Activated naive CD4-positive, alpha-beta T cell treated with anti-CD3 and anti-CD28 coated beads for 36 hours (primary cell): ENCODE measurements around the gene GMPR2. TPM values are rescaled to one million over a fixed set of nuclear protein-coding genes. Genes with fewer than 3 reads are reported as not detected.

Experiments
- CTCF ChIA-PET: fragments of 350-600 bp; sonication (Branson Sonifier 250); formaldehyde crosslinking; loops from one replicate; lab custom pipeline; 2021; ENCODE audit warnings: antibody characterized with exemption; lab: Charles Lee
- DNase-seq: peaks from one replicate; pipeline ENCODE4 v3.0.0-alpha.2; 2020
- H3K27ac Mint-ChIP-seq: one replicate; pipeline ENCODE4 v1.8.0; 2021; ENCODE audit warnings: mild to moderate bottlenecking, mixed read lengths
- H3K27me3 Mint-ChIP-seq: one replicate; pipeline ENCODE4 v1.8.0; 2021; ENCODE audit warnings: low read depth, mixed read lengths
- H3K36me3 Mint-ChIP-seq: one replicate; pipeline ENCODE4 v1.8.0; 2021; ENCODE audit warnings: low read depth, mixed read lengths
- H3K4me1 Mint-ChIP-seq: one replicate; pipeline ENCODE4 v1.8.0; 2021; ENCODE audit warnings: low read depth, mixed read lengths
- H3K4me3 Mint-ChIP-seq: one replicate; pipeline ENCODE4 v1.8.0; 2021; ENCODE audit warnings: mild to moderate bottlenecking, moderate library complexity, mixed read lengths
- H3K9me3 Mint-ChIP-seq: one replicate; pipeline ENCODE4 v1.8.0; 2021; ENCODE audit warnings: mixed read lengths
- intact Hi-C: fragments of 100-400 bp; cut with micrococcal nuclease; formaldehyde crosslinking; loops from one replicate; pipeline ENCODE4 v1.15.1; 2023
- total RNA-seq, 2 experiments: library from RNA; stranded (reverse); gene quantifications; one replicate each; pipeline ENCODE4 v1.2.3, GENCODE V29; 2021

GMPR2 gene
- total RNA-seq, 2 experiments from 2014 or later, result 60.5 to 63.7 TPM

DNA sequence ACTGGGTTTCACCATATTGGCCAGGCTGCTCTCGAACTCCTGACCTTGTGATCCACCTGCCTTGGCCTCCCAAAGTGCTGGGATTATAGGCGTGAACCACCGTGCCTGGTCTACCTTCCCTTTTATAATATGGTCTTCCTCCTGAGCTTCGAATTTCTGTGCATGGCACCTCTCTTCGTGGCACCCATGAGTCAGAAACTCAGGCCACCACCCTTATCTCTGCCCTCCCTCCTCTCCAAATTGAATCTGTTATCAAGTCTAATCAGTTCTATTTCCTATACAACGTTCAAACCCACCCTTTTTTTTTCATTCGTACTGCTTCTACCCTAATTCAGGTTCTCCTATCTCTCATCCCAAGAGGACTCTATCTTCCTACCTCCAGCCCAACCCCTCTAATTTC is 14.7 kb downstream of the GMPR2 start:
- no peaks in the 10 kb centered on the region for H3K9me3 Mint-ChIP-seq
- peak overlapping the region; percentile 33 for H3K27ac Mint-ChIP-seq
- no peak overlapping the region for H3K4me3 Mint-ChIP-seq
- intact Hi-C loops, result no loop called here
- DNase-seq, result no peak
- CTCF ChIA-PET, result interaction anchor here (0.7 to 9.5 kb wide), 14 partner anchors 18 to 184 kb away, joined by 4 to 310 read pairs (median 8); partner anchors contain the start of genes CIDEB, DHRS1, LTB4R2 and MDP1
- H3K36me3 Mint-ChIP-seq, result peaks cover 3% of the 10 kb centered on the region
- H3K27me3 Mint-ChIP-seq, result no peaks in the 10 kb centered on the region
- H3K4me1 Mint-ChIP-seq, result peaks cover 34% of the 10 kb centered on the region

DNA sequence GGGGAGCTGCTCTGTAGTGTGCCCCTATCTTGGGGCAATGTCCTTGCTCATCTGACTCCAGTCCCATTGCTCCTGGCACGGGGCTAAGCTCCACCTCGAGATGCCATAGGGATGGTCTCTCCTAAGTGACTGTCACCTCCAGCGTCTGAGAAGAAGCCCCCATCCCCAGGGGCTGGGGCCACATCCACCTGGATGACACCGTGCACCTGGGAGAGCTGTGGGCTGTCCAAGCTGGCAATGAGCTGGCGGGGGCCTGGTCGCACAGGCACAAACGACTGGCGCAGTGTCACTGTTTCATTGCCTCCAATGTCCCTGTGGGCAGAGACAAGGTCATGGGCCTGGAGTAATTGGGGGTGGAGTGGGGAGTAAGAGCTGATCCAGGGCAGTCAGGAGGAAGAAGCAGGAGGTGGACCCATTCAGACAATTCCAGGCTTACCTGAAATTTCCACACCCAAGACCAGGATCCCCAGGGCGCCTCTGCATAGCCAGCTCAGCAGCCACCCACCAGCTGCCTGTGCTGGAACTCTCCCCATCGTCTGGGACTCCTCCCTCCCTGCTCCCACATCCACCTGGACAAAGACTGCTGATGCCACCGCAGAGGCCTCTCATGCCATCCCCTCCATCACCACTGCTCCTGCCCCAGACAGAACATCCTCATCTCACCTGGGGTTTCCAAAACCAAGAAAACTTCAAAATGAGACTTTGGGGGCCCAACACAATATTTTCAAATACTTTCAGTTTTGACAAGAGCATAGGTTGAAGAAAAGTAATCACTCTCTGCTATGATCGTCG is 16.7 kb downstream of the GMPR2 start:
- Mint-ChIP-seq H3K27me3 (no peaks in the 10 kb centered on the region), H3K4me3 (no peak overlapping the region), H3K27ac (no peak overlapping the region), H3K9me3 (no peaks in the 10 kb centered on the region), H3K36me3 (peaks cover 6% of the 10 kb centered on the region), H3K4me1 (peaks cover 28% of the 10 kb centered on the region)
- intact Hi-C loops, result no loop called here
- CTCF ChIA-PET, result interaction anchor here (1.0 to 9.5 kb wide), 4 partner anchors 22 to 59 kb away, joined by 3 to 310 read pairs (median 4); partner anchors contain the start of genes CIDEB, DHRS1, NOP9 and RABGGTA
- no peak for DNase-seq

DNA sequence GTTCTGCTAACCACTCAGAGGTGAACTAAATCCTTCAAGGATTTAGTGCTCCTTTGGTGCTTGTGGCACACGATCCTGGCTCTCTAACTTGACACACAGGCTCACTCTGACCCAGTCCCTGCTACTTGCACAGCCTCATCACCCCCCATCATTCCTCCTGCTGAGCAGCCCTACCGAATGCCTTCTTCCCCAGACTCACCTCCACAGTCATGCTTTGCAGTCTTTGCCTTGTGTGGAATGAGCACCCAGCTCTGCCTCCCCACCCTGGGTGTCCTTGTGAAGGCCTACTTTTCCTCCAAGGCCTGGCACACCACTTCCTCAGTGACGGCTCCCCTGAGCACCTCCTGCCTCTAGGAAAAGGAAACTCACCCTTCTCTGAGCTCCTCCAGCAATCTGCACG is 17.6 kb downstream of the GMPR2 start:
- Mint-ChIP-seq H3K4me3 (no peak overlapping the region), H3K36me3 (peaks cover 6% of the 10 kb centered on the region), H3K9me3 (no peaks in the 10 kb centered on the region), H3K4me1 (peaks cover 28% of the 10 kb centered on the region), H3K27ac (no peak overlapping the region), H3K27me3 (no peaks in the 10 kb centered on the region)
- intact Hi-C loops, result no loop called here
- CTCF ChIA-PET, result interaction anchor here (0.6 to 2.7 kb wide), 6 partner anchors 8 to 986 kb away, joined by 3 to 24 read pairs (median 6); partner anchors contain the start of genes CIDEB, RABGGTA, TGM1 and TINF2
- DNase-seq, result no peak

DNA sequence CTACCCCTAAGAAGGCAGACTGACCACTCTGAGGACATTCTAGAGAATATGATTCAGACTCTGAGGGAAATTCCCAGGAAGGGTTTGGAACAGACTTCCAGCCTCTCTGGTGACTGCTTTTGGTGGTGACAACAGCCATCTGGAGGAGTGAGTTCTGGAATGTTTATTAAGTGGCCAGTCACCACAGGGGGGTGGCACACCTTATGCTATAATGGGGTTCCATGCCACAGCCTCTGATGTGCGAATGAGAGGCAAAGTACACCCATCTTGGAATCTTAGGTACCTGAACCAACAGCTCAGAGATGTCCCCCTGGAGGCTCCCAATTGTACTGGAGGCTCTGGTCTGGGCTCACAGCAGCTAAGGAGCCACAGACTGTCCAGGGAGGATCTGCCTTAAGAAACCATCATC is 19.2 kb downstream of the GMPR2 start:
- no peak for DNase-seq
- H3K36me3 Mint-ChIP-seq, result peaks cover 7% of the 10 kb centered on the region

DNA sequence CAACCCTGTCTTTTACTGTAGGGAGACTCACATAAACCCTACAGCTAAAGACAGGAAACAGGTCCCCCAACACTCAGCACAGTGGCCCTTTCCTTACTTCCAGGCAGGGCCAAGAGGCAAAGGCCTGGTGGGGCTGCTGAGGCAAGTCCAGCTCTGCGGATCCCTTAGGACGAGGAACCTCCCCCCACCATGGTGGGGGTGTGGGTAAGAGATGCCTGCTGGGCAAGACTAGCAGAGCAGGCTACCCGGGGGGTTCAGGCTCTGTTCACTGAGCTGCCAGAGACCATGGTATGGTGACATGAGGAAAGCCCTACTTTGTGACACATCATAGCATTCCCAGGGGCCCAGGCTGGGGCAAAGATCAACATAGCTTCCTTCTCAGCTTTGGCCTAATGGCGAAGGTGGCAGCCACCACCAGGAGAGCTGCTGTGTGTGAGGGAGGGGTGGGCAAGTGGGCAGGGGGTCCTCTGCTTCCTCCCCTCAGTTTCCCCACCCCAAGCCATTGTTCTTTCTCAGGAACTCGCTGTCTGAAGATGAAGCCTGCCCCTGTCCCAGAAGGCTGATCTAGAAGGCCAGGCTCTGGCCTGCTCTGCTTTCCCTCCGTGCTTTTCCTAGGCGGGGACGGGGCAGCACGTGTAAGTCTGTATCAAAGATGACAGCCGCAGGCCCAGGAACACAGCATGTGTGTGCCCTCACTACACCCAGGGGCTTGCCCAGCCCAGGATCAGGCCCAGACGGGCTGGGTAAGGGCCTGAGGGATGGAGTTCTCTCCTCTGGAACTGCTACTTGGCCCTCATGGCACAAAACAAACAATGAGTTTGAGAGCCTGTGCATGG is 19.8 kb downstream of the GMPR2 start:
- H3K27me3 Mint-ChIP-seq, result no peaks in the 10 kb centered on the region
- no peak for DNase-seq
- no peak overlapping the region for H3K27ac Mint-ChIP-seq
- peaks cover 21% of the 10 kb centered on the region for H3K4me1 Mint-ChIP-seq
- peaks cover 10% of the 10 kb centered on the region for H3K36me3 Mint-ChIP-seq
- H3K4me3 Mint-ChIP-seq, result no peak overlapping the region
- CTCF ChIA-PET, result interaction anchor here (1.1 to 2.7 kb wide), 4 partner anchors 9 to 45 kb away, joined by 4 to 24 read pairs (median 8); partner anchors contain the start of genes RABGGTA and TINF2
- H3K9me3 Mint-ChIP-seq, result no peaks in the 10 kb centered on the region
- intact Hi-C loops, result no loop called here

More for the DNA sequence above, 19.2 kb downstream of the GMPR2 start:
- intact Hi-C loops, result no loop called here
- CTCF ChIA-PET, result interaction anchor here (2.1 to 2.7 kb wide), 3 partner anchors 9 to 46 kb away, joined by 7 to 24 read pairs (median 10); partner anchors contain the start of genes RABGGTA and TINF2
- H3K9me3 Mint-ChIP-seq, result no peaks in the 10 kb centered on the region
- H3K4me1 Mint-ChIP-seq, result peaks cover 25% of the 10 kb centered on the region
- H3K4me3 Mint-ChIP-seq, result no peak overlapping the region
- H3K27me3 Mint-ChIP-seq, result no peaks in the 10 kb centered on the region
- H3K27ac Mint-ChIP-seq, result no peak overlapping the region

DNA sequence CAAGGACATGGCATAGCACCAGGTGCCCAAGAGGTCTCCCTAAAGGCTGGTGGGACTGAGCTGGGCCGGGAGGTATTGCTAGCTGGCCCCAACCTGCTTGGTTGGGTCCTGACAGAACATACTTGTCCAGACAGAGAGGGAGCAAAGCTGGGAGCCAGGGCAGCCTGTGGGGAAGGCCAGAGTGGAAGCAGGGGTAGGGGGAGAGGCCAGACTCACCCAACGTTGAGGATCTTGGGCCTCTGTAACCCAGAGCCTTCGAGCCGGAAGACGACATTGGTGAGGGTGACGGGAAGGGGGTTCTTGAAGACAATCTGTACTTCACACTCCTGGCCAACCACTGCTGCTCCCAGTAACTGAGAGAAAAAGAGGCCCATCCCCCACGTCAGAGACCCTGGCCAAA is 21.2 kb downstream of the GMPR2 start:
- DNase-seq, result no peak
- no peak overlapping the region for H3K27ac Mint-ChIP-seq
- no peaks in the 10 kb centered on the region for H3K9me3 Mint-ChIP-seq
- no peak overlapping the region for H3K4me3 Mint-ChIP-seq
- H3K4me1 Mint-ChIP-seq, result peaks cover 16% of the 10 kb centered on the region
- intact Hi-C loops, result no loop called here
- H3K27me3 Mint-ChIP-seq, result no peaks in the 10 kb centered on the region
- CTCF ChIA-PET, result interaction anchor here (2.3 kb wide), 1 partner anchor 17 kb away, joined by 7 read pairs; the partner anchor contains the start of gene RABGGTA
- peaks cover 10% of the 10 kb centered on the region for H3K36me3 Mint-ChIP-seq

DNA sequence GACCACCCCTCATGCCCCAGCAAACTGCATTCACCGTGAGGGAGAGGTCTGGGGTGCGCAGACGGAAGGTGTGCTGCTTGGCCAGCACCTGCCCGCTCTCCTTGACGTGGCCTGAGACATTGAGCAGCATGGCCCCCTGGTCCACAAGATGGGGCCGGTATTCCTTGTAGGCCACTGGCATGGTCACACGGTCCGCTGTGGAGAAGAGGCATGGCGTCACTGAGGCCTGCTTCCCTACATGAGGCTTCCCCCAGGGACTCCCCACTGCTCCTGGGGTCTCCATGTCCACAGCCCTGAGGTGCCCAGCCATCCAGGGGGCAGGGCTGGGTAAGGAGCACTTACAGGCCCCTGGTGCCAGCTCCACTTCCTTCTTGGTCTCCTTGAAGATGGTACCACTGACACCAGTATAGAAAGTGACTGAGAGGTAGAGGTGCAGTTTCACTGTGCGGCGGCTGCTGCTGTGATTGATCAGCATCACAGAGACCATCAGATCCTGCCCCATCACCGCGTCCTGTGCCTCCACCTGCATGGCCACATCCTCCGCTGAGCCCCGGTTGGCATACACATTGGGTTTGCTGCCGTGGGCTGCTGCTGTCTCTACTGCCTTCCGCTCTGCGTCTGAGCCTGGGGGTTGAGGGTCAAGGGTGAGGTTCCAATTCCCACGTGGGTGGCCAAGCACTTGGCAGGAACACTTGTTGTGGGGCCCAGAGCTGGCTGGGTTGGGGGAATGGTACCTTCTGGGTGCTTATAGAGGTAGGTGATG is 22.1 kb downstream of the GMPR2 start:
- CTCF ChIA-PET, result interaction anchor here (2.3 kb wide), 1 partner anchor 16 kb away, joined by 7 read pairs; the partner anchor contains the start of gene RABGGTA
- H3K4me3 Mint-ChIP-seq, result no peak overlapping the region
- no peaks in the 10 kb centered on the region for H3K27me3 Mint-ChIP-seq
- intact Hi-C loops, result no loop called here
- H3K27ac Mint-ChIP-seq, result no peak overlapping the region
- no peak for DNase-seq
- H3K9me3 Mint-ChIP-seq, result no peaks in the 10 kb centered on the region
- peaks cover 8% of the 10 kb centered on the region for H3K36me3 Mint-ChIP-seq
- peaks cover 9% of the 10 kb centered on the region for H3K4me1 Mint-ChIP-seq

DNA sequence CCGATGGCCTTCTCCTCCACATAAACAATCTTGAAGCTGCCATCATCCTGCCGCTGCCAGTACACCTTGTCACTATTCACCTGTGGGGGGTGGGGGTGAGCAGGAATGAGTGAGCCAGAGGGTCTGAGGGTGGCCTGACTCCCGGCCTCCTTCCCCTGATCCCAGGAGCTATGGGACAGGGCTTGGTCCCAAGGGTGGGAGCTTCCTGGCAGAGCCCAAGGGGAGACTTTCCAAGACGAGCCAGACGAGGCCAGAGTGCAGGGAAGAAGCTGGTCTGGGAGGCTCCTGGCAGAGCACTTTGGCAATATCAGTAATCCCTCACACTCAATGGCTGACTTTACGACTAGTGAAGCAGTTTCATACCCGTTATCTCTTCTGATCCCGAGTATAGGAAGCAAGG is 22.7 kb downstream of the GMPR2 start:
- peaks cover 8% of the 10 kb centered on the region for H3K36me3 Mint-ChIP-seq
- DNase-seq, result no peak
- H3K4me3 Mint-ChIP-seq, result no peak overlapping the region
- H3K9me3 Mint-ChIP-seq, result no peaks in the 10 kb centered on the region
- CTCF ChIA-PET, result interaction anchor here (2.3 kb wide), 1 partner anchor 16 kb away, joined by 7 read pairs; the partner anchor contains the start of gene RABGGTA
- H3K27ac Mint-ChIP-seq, result no peak overlapping the region
- no peaks in the 10 kb centered on the region for H3K27me3 Mint-ChIP-seq
- intact Hi-C loops, result no loop called here
- H3K4me1 Mint-ChIP-seq, result peaks cover 5% of the 10 kb centered on the region

DNA sequence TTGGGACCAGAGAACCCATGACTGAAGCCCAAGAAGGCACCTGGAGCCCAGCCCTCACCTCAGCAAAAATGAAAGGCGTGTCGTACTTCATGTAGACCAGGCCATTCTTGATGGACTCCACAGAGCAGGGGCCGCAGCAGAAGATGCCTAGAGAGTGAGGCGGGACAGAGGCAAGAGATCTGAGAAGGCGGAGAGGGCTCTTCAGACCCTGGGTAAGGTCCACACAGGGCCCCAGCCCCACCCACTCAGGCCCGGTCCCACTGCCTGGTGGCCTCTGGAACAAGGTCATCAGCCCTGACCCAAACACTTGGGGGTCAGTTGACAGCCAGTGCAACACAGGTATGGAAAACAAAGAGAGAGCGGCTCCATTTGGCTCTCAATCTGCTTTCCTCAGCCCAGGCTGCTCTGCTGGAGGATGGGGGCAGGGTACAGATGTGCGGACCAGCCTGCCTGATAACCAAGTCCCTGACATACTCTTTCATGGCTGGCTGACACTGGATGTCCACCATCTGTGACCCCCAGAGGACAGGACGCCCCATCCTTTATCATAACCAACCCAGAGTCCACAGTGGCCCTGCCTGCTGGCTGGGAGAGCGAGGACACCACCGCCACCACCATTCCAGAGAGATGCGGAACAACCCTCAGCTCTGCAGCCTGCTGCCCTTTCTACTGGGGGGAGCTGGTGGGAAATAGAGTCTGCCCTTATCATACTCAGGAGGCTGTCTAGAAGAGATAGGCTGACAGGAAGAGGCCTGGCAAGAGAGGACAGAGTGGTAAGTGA is 23.4 kb downstream of the GMPR2 start:
- H3K27me3 Mint-ChIP-seq, result no peaks in the 10 kb centered on the region
- intact Hi-C loops, result no loop called here
- H3K4me3 Mint-ChIP-seq, result no peak overlapping the region
- H3K36me3 Mint-ChIP-seq, result peaks cover 8% of the 10 kb centered on the region
- CTCF ChIA-PET, result interaction anchor here (1.2 to 2.3 kb wide), 3 partner anchors 15 to 40 kb away, joined by 3 to 7 read pairs (median 7); partner anchors contain the start of genes MDP1 and RABGGTA
- H3K9me3 Mint-ChIP-seq, result no peaks in the 10 kb centered on the region
- no peak for DNase-seq
- no peak overlapping the region for H3K27ac Mint-ChIP-seq
- H3K4me1 Mint-ChIP-seq, result no peaks in the 10 kb centered on the region

DNA sequence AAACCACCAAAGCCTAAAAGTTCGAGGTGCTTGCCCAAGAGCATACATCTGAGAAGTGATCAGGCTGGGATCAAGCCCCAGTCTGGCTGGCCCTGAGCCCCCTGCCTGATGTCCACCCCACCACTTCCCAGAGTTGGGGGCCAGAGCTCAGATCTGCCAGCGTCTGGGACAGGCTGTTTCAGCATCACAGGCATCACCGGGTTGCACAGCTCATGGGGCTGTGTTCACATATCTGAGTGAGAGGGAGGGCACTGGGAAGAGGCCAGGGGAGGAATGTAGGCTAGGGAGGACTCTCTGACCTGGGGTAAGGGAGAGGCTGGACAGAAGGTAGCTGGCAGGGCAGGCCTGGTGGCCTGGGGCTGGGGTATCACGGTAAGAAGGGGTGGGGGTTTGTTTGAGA is 24.2 kb downstream of the GMPR2 start:
- Mint-ChIP-seq H3K4me3 (no peak overlapping the region), H3K36me3 (peaks cover 8% of the 10 kb centered on the region), H3K27ac (no peak overlapping the region), H3K9me3 (no peaks in the 10 kb centered on the region), H3K27me3 (no peaks in the 10 kb centered on the region), H3K4me1 (no peaks in the 10 kb centered on the region)
- no peak for DNase-seq
- CTCF ChIA-PET, result interaction anchor here (1.2 to 2.0 kb wide), 3 partner anchors 10 to 41 kb away, joined by 3 to 9 read pairs (median 7); partner anchors contain the start of genes MDP1 and RABGGTA
- intact Hi-C loops, result no loop called here

DNA sequence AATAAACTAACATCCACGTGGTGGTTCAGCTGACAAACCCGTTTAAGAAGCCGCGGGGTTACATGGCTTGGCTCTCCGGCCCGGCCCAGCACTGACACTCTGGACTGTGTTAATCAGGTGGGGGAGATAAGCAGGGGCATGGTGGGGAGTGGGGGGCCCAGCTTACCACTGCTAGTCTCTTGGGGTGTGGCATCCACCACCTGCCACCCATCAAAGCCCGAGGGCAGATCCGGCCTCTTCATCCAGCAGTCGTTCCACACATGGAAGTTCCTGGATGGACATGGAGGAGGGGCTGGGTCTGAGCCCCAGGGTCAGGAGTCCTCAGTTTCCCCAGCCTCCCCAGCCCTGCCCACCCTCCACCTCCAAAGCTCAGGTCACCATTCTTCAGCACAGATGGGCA is 25.4 kb downstream of the GMPR2 start:
- Mint-ChIP-seq H3K9me3 (no peaks in the 10 kb centered on the region), H3K36me3 (peaks cover 8% of the 10 kb centered on the region), H3K4me1 (no peaks in the 10 kb centered on the region), H3K4me3 (no peak overlapping the region), H3K27me3 (no peaks in the 10 kb centered on the region), H3K27ac (no peak overlapping the region)
- DNase-seq, result no peak
- intact Hi-C loops, result no loop called here
- CTCF ChIA-PET, result interaction anchor here (1.4 to 2.0 kb wide), 2 partner anchors 11 to 13 kb away, joined by 7 to 9 read pairs; partner anchors contain the start of gene RABGGTA
